ENCODE data around the gene FAM227A.

- TF ChIP-seq CTCF (IDR thresholded peaks at IDR 0.05; ENCODE audit: insufficient read depth, low read length) (no peak), SPI1 (IDR thresholded peaks at IDR 0.05; ENCODE audit: borderline replicate concordance, low read depth) (no peak), POLR2AphosphoS5 (IDR thresholded peaks at IDR 0.05; ENCODE audit: low read depth) (no peak), REST (IDR thresholded peaks at IDR 0.05; ENCODE audit: insufficient replicate concordance, low read depth) (no peak)
These were observed 86.8 kb downstream of the FAM227A start for GRCh38 chr22:38569181-38569971.

Data from HL-60 (cell line).